IMR-90 (cell line): ENCODE measurements around the gene HLA-DQA1. TPM values are rescaled to one million over a fixed set of nuclear protein-coding genes. Genes with fewer than 3 reads are reported as not detected.

Source experiments
- ATAC-seq: fragments of 200-7000 bp; cut with Tn5 transposase; 2 replicates; pipeline ENCODE4 v1.9.1; 2020; ENCODE audit warnings: low read depth, mild to moderate bottlenecking, moderate library complexity
- BruUV-seq: library from RNA; stranded (reverse); fragments of 400-500 nt; replicated peaks from 2 replicates; lab custom pipeline; 2021; lab: Mats Ljungman, UMichigan
- CTCF ChIA-PET: fragments of 300-600 bp; formaldehyde crosslinking; extraction: SDS; loops from one replicate; lab custom pipeline; 2021; ENCODE audit warnings: antibody characterized with exemption; lab: Yijun Ruan, JAX
- POLR2A ChIA-PET: fragments of 300-600 bp; sonication (Branson Sonifier 250); formaldehyde crosslinking; loops from one replicate; lab custom pipeline; 2022; ENCODE audit warnings: antibody characterized with exemption; ENCODE audit not compliant: unreplicated experiment; lab: Charles Lee
- DNase-seq: peaks from one replicate; pipeline ENCODE4 v3.0.0; 2013
- H2AFZ ChIP-seq: replicated peaks from 2 replicates; pipeline ENCODE3; 2013; ENCODE audit warnings: low read length, mild to moderate bottlenecking; ENCODE audit not compliant: poor library complexity
- H2AK5ac ChIP-seq: 2 replicates; pipeline ENCODE4 v1.6.1; 2013; ENCODE audit warnings: low read depth, low read length, inconsistent platforms
- H2AK9ac ChIP-seq: replicated peaks from 2 replicates; pipeline ENCODE3; 2013; ENCODE audit warnings: mild to moderate bottlenecking, low read depth, low read length, moderate library complexity; ENCODE audit not compliant: poor library complexity
- H2BK120ac ChIP-seq: 2 replicates; pipeline ENCODE4 v1.6.1; 2013; ENCODE audit warnings: low read depth, low read length, inconsistent platforms
- H2BK15ac ChIP-seq: 3 replicates; pipeline ENCODE4 v1.6.1; 2013; ENCODE audit warnings: low read depth, low read length, inconsistent platforms
- H2BK20ac ChIP-seq: 2 replicates; pipeline ENCODE4 v1.6.1; 2013; ENCODE audit warnings: low read depth, mild to moderate bottlenecking, inconsistent platforms, low read length, moderate library complexity
- H2BK5ac ChIP-seq: 2 replicates; pipeline ENCODE4 v1.6.1; 2013; ENCODE audit warnings: mild to moderate bottlenecking, low read depth, low read length, inconsistent platforms; ENCODE audit not compliant: poor library complexity, severe bottlenecking
- H3K14ac ChIP-seq: replicated peaks from 2 replicates; pipeline ENCODE4 v1.6.1; 2013; ENCODE audit warnings: low read depth, low read length, inconsistent platforms
- H3K18ac ChIP-seq: 2 replicates; pipeline ENCODE4 v1.6.1; 2013; ENCODE audit warnings: low read depth, low read length, control low read depth
- H3K23ac ChIP-seq: 2 replicates; pipeline ENCODE4 v1.6.1; 2013; ENCODE audit warnings: low read depth, low read length, inconsistent platforms
- H3K27ac ChIP-seq: 2 replicates; pipeline ENCODE4 v1.5.1; 2013; ENCODE audit warnings: mild to moderate bottlenecking, control low read depth, low read length; ENCODE audit not compliant: insufficient read depth
- H3K27me3 ChIP-seq: 2 replicates; pipeline ENCODE4 v1.6.1; 2013; ENCODE audit warnings: low read length; ENCODE audit not compliant: control insufficient read depth, insufficient read depth
- H3K36me3 ChIP-seq: 2 replicates; pipeline ENCODE4 v1.6.1; 2013; ENCODE audit warnings: low read length, mixed read lengths; ENCODE audit not compliant: control insufficient read depth, insufficient read depth
- H3K4ac ChIP-seq: 2 replicates; pipeline ENCODE4 v1.6.1; 2013; ENCODE audit warnings: low read depth, low read length, inconsistent platforms
- H3K4me1 ChIP-seq: 2 replicates; pipeline ENCODE4 v1.6.1; 2013; ENCODE audit warnings: low read length, mixed read lengths; ENCODE audit not compliant: control insufficient read depth, insufficient read depth
- H3K4me2 ChIP-seq: 2 replicates; pipeline ENCODE4 v1.6.1; 2013; ENCODE audit warnings: low read depth, mild to moderate bottlenecking, control low read depth, low read length, moderate library complexity
- H3K4me3 ChIP-seq: 2 replicates; pipeline ENCODE4 v1.5.1; 2013; ENCODE audit warnings: low read depth, mild to moderate bottlenecking, control low read depth, low read length, moderate library complexity; ENCODE audit not compliant: insufficient read depth
- H3K56ac ChIP-seq: 2 replicates; pipeline ENCODE4 v1.6.1; 2013; ENCODE audit warnings: low read length, inconsistent platforms; ENCODE audit not compliant: insufficient read depth; ENCODE audit errors: extremely low read depth
- H3K79me1 ChIP-seq, 2 experiments: 2 replicates each; pipeline ENCODE4 v1.6.1; 2013; ENCODE audit warnings: low read length in 2 of 2, inconsistent platforms in 1 of 2, low read depth in 1 of 2
- H3K9ac ChIP-seq: 2 replicates; pipeline ENCODE4 v1.6.1; 2013; ENCODE audit warnings: low read depth, low read length, control low read depth
- H3K9me1 ChIP-seq: 2 replicates; pipeline ENCODE4 v1.6.1; 2013; ENCODE audit warnings: low read length, inconsistent platforms; ENCODE audit not compliant: insufficient read depth
- H3K9me3 ChIP-seq: 2 replicates; pipeline ENCODE4 v1.6.1; 2013; ENCODE audit warnings: low read length; ENCODE audit not compliant: control insufficient read depth, insufficient read depth
- H4K20me1 ChIP-seq: 2 replicates; pipeline ENCODE4 v1.6.1; 2013; ENCODE audit warnings: low read length, inconsistent platforms; ENCODE audit not compliant: insufficient read depth
- H4K5ac ChIP-seq: 2 replicates; pipeline ENCODE4 v1.6.1; 2013; ENCODE audit warnings: mild to moderate bottlenecking, low read depth, low read length, control low read depth
- H4K8ac ChIP-seq, 2 experiments: 2 replicates each; pipeline ENCODE4 v1.6.1; 2013; ENCODE audit warnings: low read depth in 2 of 2, low read length in 2 of 2, control low read depth in 1 of 2, inconsistent platforms in 1 of 2
- H4K91ac ChIP-seq: 2 replicates; pipeline ENCODE4 v1.6.1; 2013; ENCODE audit warnings: low read depth, low read length, inconsistent platforms; ENCODE audit not compliant: insufficient read depth
- CHD1 ChIP-seq: IDR thresholded peaks from 2 replicates; pipeline ENCODE4 v1.6.1; 2012; ENCODE audit warnings: low read depth, low read length, improper control_type of control experiment
- MAZ ChIP-seq: IDR thresholded peaks from 2 replicates; pipeline ENCODE4 v1.6.1; 2012; ENCODE audit warnings: low read depth, mild to moderate bottlenecking, low read length, improper control_type of control experiment, moderate library complexity, borderline replicate concordance
- NFE2L2 ChIP-seq: fragments of 150-350 bp; IDR thresholded peaks from 2 replicates; pipeline ENCODE4 v1.6.1; 2016; ENCODE audit warnings: low read depth, mild to moderate bottlenecking, low read length
- RAD21 ChIP-seq: IDR thresholded peaks from 2 replicates; pipeline ENCODE4 v1.6.1; 2012; ENCODE audit warnings: low read length, improper control_type of control experiment
- SMC3 ChIP-seq: fragments of 150-350 bp; IDR thresholded peaks from 2 replicates; pipeline ENCODE4 v1.6.1; 2016; ENCODE audit warnings: low read depth, mild to moderate bottlenecking, antibody characterized with exemption, low read length, moderate library complexity
- WGBS, 2 experiments: methylation state at CpG; one replicate each; pipeline versions ENCODE4 v1.1.5 to v1.1.7; 2013; ENCODE audit warnings: missing lambda C conversion rate in 2 of 2; ENCODE audit not compliant: insufficient read length in 1 of 2; ENCODE audit errors: extremely low coverage in 2 of 2; 5-methylcytosine and 5-hydroxymethylcytosine counted together
- dilution Hi-C: fragments of 300-500 bp; cut with HindIII; formaldehyde crosslinking; loops from one replicate; pipeline ENCODE4 v1.14.3; 2018; ENCODE audit warnings: low sequenced_read_pairs; ENCODE audit not compliant: unreplicated experiment
- in situ Hi-C: fragments of 300-500 bp; cut with MboI; formaldehyde crosslinking; loops from 3 replicates; pipeline ENCODE4 v1.14.3; 2019; ENCODE audit warnings: low sequenced_read_pairs, inconsistent platforms, mixed read lengths
- intact Hi-C: fragments of 100-400 bp; cut with micrococcal nuclease; formaldehyde crosslinking; loops from 2 replicates; pipeline ENCODE4 v1.10.0; 2022
- polyA plus RNA-seq, 3 experiments: library from polyadenylated mRNA; depleted of rRNA; stranded (reverse); fragments of >200 nt; gene quantifications; 2 replicates each; pipeline ENCODE4 v1.2.3, GENCODE V29; 2012; ENCODE audit warnings: low replicate concordance in 1 of 3
- total RNA-seq: library from RNA; depleted of rRNA; stranded (reverse); fragments of >200 nt; gene quantifications from 2 replicates; pipeline ENCODE4 v1.2.3, GENCODE V29; 2012
- TF ChIP-seq, protein P1 (sequence below): conservative IDR thresholded peaks from 2 replicates; pipeline ENCODE4 v1.5.1; 2012; ENCODE audit warnings: mild to moderate bottlenecking, low read depth, low read length, improper control_type of control experiment
- TF ChIP-seq, protein P2 (sequence below): fragments of 150-350 bp; IDR thresholded peaks from 2 replicates; pipeline ENCODE4 v1.6.1; 2017; ENCODE audit warnings: mild to moderate bottlenecking, antibody characterized with exemption, low read length, low read depth

HLA-DQA1 gene
- total and polyA plus RNA-seq, 2 of the 4 experiments (the other 2 are of a cell fraction): not detected

- no peak overlapping the region for H3K18ac ChIP-seq
- no peak overlapping the region for H2BK5ac ChIP-seq
- H3K14ac ChIP-seq: no peak overlapping the region
- H3K4me1 ChIP-seq: no peaks in the 10 kb centered on the region
- H2BK20ac ChIP-seq: no peak overlapping the region
- no peak overlapping the region for H3K27ac ChIP-seq
- no peak for DNase-seq
- H4K20me1 ChIP-seq: no peaks in the 10 kb centered on the region
- in situ Hi-C loops: loop anchor here (10.0 kb wide), 1 partner anchor 63 kb away; no protein-coding TSS in a partner anchor
- H3K79me1 ChIP-seq: no peaks in the 10 kb centered on the region
- no peak overlapping the region for H3K4me2 ChIP-seq
- H3K4ac ChIP-seq: no peak overlapping the region
- intact Hi-C loops: no loop called here
- no peak overlapping the region for H4K8ac ChIP-seq
- H3K9me1 ChIP-seq: no peaks in the 10 kb centered on the region
- H3K9ac ChIP-seq: no peak overlapping the region
- POLR2A ChIA-PET: no interaction called here
- no peak overlapping the region for H2AK5ac ChIP-seq
- H3K23ac ChIP-seq: no peak overlapping the region
- H2BK120ac ChIP-seq: no peak overlapping the region
- CTCF ChIA-PET: no interaction called here
- no peak overlapping the region for H3K4me3 ChIP-seq
- no peaks in the 10 kb centered on the region for H3K36me3 ChIP-seq
- no peaks in the 10 kb centered on the region for H3K9me3 ChIP-seq
- H4K91ac ChIP-seq: no peak overlapping the region
- H3K56ac ChIP-seq: no peak overlapping the region
- ATAC-seq: no peak
- no peak overlapping the region for H2AFZ ChIP-seq
- H2AK9ac ChIP-seq: no peak overlapping the region
- no peak for TF ChIP-seq CHD1
- TF ChIP-seq MAZ: no peak
- TF ChIP-seq SMC3: no peak
- TF ChIP-seq, protein P1, sequence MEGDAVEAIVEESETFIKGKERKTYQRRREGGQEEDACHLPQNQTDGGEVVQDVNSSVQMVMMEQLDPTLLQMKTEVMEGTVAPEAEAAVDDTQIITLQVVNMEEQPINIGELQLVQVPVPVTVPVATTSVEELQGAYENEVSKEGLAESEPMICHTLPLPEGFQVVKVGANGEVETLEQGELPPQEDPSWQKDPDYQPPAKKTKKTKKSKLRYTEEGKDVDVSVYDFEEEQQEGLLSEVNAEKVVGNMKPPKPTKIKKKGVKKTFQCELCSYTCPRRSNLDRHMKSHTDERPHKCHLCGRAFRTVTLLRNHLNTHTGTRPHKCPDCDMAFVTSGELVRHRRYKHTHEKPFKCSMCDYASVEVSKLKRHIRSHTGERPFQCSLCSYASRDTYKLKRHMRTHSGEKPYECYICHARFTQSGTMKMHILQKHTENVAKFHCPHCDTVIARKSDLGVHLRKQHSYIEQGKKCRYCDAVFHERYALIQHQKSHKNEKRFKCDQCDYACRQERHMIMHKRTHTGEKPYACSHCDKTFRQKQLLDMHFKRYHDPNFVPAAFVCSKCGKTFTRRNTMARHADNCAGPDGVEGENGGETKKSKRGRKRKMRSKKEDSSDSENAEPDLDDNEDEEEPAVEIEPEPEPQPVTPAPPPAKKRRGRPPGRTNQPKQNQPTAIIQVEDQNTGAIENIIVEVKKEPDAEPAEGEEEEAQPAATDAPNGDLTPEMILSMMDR: no peak
- TF ChIP-seq NFE2L2: no peak
- TF ChIP-seq, protein P2, sequence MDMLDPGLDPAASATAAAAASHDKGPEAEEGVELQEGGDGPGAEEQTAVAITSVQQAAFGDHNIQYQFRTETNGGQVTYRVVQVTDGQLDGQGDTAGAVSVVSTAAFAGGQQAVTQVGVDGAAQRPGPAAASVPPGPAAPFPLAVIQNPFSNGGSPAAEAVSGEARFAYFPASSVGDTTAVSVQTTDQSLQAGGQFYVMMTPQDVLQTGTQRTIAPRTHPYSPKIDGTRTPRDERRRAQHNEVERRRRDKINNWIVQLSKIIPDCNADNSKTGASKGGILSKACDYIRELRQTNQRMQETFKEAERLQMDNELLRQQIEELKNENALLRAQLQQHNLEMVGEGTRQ: no peak
- TF ChIP-seq RAD21: no peak
- dilution Hi-C loops: no loop called here
- BruUV-seq: no TSS peak
- no CpG with 5 or more reads among the region's 2 CpGs for whole genome bisulfite sequencing, 2 experiments
- H2BK15ac ChIP-seq: no peak overlapping the region
- no peak overlapping the region for H4K5ac ChIP-seq
- no peaks in the 10 kb centered on the region for H3K27me3 ChIP-seq
Measured at GRCh38 chr6:32588156-32588555, 49.0 kb upstream of the HLA-DQA1 start.
